ENCODE results near the gene PITPNC1.
"Not testable (repeated sequence)": the region's sequence is repeated elsewhere in the genome, so short reads cannot be mapped to it uniquely, and the experiment has no call there.

The PITPNC1 gene

DNA sequence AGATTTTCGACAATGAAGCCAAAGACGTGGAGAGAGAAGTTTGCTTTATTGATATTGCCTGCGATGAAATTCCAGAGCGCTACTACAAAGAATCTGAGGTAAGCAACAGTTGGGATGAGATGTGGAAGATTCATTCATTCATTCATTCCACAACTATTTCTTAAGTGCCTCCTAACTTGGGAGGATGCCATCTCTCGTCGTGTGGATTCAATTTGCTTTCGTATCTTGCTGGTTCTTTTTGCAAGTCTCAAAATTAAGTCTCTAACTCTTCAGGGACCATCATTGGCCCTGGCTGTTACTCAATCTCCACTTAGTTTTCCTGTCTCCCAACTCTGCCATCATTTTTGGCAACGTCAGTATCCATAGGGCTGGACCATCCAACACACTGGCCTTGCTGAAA lies 255.1 kb downstream of the PITPNC1 start:
- H3K27ac ChIP-seq: no peak overlapping the region
- no peak for DNase-seq (ENCODE audit: low read depth, low spot score)

DNA sequence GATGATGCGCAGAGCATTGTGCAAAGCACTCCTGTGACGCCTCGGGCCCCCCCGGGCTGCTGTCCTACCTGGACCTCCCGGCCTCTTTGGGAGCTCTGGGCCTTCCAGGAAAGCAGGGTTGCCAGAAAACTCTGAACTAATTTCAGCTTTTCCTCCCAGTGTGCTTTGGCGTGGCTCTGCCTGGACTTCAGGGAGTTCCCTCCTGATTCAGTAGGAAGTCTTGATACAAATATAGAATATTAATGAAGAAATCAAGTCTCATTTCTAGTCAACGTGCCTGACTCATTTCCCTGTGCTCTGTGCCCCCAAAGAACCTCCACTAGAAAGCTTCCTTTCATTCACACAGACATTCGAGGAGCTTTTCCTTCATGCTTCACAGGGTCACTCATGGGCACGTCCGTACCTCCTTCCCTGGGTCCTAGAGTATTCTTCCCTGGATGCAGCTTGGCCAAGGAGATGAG lies 256.7 kb downstream of the PITPNC1 start:
- DNase-seq (ENCODE audit: low read depth, low spot score): no peak
- no peak overlapping the region for H3K27ac ChIP-seq

DNA sequence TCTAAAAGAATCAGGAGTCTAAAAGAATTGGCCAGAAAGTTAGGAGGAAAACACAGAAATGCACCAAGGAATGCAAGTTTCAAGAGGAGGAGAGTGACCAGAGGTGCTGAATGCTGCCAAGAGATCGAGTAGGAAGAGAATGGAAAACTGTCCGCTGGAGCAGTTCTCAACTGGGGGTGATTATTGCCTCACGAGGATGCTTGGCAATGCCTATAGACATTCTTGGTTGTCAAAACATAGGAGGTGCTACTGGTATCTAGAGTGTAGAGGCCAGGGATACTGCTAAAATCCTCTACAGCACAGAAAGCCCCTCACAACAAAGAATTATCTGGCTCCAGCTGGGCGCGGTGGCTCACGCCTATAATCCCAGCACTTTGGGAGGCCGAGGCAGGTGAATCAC lies 258.6 kb downstream of the PITPNC1 start:
- no peak for DNase-seq (ENCODE audit: low read depth, low spot score)
- no peak overlapping the region for H3K27ac ChIP-seq

DNA sequence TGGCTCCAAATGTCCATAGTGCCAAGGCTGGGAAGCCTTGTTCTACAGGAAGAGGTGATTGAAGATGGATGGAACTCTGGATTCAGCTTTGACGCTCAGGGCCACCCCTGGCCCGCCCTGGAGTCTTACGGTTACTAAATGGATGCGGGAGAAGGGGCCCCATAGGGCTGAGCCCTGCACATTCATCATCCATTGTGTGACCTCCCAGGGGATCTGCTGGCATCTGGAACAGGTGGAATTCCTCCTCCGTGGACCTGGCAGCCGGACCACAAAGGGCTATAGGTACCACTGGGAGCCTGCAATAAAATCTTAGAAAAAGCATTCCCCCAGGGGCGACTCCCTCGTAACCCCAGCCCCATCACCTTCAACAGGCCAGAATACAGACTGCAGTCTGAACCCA lies 259.2 kb downstream of the PITPNC1 start:
- peak overlapping the region; percentile 74 for H3K27ac ChIP-seq
- DNase-seq (ENCODE audit: low read depth, low spot score): no peak

DNA sequence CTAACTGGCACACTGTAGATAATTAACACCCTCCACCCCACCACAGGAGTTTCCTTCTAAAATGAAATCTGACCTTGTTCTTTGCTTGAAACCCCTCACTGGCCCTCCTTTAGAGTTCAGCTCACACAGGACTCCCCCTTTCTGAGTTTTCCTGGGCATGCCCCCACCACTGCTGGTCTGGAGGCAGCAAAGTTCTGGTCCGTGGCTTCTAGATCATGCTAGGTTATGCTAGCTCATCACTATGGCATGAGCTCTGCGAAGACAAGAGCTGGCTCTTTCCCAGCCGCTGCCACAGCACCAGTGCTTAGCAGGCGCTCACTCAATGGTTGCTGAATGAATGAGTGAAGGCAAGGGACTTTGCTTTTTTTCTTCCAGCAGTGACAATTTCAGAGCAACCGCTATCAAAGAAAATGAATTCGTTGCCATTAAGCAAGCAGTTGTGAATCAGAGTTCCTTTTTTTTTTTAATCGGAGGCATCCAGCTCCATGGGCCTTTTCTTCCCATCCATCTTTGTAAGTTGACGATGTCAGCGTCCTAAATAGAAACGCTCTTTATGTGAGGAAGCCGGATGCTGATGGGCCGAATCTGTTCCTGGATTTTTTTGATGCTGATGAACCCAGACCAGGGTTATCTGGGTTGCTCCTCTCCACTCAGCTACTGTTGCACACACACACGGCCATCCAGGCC lies 259.9 kb downstream of the PITPNC1 start:
- peak overlapping the region; percentile 74 for H3K27ac ChIP-seq
- no peak for DNase-seq (ENCODE audit: low read depth, low spot score)

DNA sequence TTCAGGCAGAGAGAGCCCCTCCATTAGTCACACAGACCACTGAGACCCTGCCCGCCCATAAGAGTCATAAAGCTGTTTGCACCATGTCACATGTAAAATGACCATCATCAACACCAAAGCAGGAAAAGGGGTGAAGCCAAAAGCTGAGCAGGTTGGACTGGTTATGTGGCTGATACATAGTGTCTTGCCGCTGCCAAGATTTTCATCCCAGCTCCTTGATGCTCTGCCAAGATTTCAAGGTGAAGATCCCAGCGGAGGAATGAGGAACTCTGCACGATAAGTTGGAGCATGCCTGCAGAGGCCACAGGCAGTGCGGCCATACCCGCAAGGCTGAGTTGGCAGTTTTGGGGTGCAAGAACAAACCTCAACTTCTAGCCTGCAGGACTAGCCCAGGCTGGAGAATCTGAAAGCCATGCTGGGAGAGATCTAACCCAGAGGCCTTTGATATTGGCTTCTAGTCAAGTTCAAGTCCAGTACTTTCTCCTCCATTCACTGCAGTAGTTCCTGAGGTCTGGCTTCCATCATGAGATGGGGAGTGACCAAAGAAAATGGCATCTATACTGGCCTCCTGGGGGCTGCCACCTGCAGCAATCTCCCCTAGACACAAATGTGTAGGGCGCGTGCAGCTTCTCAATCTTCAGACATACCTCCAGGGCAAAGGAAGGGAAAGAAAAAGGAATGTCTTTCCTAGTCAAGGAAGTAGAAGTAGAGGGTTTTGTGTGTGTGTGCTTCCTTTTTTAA lies 261.0 kb downstream of the PITPNC1 start:
- peak overlapping the region; percentile 74 for H3K27ac ChIP-seq
- peak; percentile 99 for DNase-seq (ENCODE audit: low read depth, low spot score)

DNA sequence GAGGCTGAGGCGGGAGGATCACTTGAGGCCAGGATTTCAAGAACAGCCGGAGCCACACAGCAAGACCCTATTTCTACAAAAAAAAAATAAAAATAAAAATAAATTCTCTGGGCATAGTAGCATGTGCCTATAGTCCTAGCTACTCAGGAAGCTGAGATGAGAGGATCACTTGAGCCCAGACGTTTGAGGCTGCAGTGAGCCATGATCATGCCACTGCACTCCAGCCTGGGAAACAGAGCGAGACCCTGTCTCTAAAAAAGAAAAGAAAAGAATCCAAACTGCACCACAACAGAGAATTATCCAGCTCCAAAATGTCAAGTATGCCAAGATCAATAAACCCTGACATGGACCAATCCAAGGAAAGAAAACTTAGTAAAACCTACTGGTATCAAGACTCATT lies 261.8 kb downstream of the PITPNC1 start:
- no peak for DNase-seq (ENCODE audit: low read depth, low spot score)

DNA sequence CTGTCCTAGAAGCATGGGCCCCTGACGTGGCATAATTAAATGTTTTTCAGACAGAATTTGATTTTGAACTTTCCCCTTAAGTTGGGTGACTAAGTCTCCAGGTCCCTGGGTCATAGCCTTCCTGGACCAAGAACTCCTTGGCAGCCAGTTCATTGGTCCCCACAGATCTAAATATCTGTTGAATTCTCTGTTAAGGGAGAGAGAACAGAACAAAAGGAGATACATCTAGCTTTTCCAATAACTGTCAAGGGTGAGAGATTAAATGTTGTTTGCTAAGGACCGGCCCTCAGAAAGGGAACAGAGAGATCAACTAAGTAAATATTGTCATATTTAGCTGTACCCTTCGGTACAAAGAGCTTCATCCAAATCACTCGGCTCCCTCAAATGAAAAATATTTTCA lies 262.5 kb downstream of the PITPNC1 start:
- DNase-seq (ENCODE audit: low read depth, low spot score): no peak
- no peak overlapping the region for H3K27ac ChIP-seq

More for the DNA sequence above, 261.8 kb downstream of the PITPNC1 start:
- H3K27ac ChIP-seq: peak overlapping the region; percentile 74

DNA sequence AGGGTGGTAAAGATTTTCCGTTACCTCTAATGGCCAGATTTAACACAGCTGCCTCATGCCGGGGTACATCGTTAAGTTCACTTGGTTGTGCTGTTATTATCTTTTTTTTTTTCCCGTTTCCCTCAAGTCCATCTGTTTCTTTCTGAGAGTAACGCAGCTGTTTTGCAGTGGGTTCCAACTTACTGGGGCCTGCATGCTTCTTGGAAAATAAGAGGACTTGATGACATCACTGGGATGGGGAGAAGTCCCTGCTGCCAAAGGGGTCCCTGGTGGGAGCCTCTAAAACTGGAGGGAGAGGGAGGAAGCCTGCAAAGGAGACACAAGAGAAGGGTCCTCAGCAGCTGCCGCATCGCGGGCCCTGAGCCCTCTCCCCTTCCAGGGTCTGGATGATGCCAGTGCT lies 262.9 kb downstream of the PITPNC1 start:
- no peak for DNase-seq (ENCODE audit: low read depth, low spot score)
- no peak overlapping the region for H3K27ac ChIP-seq

DNA sequence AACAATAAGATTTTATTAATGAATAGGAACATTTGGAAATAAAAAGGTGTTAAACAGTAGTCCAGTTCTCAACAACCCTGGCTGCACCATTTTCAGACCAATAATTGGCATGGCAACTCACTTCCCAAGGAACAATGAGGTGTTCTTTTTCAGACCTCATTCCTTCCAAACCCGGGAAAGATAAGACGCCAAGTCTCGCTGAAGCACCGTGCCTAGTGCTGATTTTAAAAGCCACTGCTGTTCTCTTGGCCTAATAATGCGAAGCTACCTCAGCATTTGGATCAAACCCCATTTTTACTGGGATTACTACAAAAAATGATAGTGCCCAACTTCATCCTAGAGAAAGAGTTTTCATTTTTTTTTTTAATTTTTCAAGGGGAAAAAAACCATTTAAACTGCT lies 265.4 kb downstream of the PITPNC1 start:
- no peak overlapping the region for H3K27ac ChIP-seq
- no peak for DNase-seq (ENCODE audit: low read depth, low spot score)

DNA sequence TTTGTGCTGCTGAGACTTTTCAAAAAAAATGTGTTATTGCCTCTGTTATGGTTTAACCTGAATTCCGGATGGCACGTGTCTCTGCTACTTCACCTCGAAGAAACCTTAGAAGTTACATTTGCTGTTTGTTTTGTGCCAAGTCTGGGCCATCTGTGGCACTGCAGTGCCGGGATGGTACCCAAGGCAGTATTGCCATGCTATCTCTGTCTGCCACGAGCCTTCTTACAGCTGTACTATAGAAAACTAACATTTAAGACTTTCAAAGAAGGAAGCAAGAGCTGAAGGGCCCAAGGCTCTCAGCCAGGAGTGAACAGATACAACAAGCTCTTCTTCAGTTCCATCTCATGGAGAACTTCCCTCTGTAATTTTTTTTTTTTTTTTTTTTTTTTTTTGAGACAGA lies 267.0 kb downstream of the PITPNC1 start:
- DNase-seq (ENCODE audit: low read depth, low spot score): no peak
- H3K27ac ChIP-seq: no peak overlapping the region

DNA sequence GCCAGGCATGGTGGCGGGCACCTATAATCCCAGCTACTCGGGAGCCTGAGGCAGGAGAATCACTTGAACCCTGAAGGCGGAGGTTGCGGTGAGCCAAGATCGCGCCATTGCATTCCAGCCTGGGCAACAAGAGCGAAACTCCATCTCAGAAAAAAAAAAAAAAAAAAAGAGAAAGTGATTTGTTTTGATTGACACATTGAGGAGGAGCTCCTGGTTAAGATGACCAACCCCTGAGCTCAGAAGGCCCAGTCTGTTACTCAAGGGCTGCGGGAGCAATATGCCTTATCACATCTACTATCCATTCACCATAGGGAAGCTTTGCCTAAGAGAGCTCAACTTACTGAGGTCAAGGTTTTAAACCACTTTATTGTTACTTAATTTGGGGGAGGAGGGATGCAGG lies 268.1 kb downstream of the PITPNC1 start:
- not testable (repeated sequence) for H3K27ac ChIP-seq; DNase-seq (ENCODE audit: low read depth, low spot score)

DNA sequence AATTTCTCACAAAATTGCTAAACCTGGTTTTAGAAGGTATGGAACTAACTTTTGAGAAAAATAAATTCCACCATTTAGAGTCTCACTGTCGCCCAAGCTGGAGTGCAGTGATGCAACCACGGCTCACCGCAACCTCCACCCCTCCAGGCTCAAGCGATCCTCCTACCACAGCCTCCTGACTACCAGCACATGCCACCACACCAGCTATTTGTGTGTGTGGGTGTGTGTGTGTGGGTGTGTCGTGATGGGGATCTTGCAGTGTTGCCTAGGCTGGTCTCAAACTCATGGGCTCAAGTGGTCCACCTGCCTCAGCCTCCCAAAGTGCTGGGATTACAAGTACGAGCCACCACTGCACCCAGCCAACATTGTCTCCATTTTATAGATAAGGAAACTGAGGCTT lies 269.4 kb downstream of the PITPNC1 start:
- no peak overlapping the region for H3K27ac ChIP-seq
- no peak for DNase-seq (ENCODE audit: low read depth, low spot score)

DNA sequence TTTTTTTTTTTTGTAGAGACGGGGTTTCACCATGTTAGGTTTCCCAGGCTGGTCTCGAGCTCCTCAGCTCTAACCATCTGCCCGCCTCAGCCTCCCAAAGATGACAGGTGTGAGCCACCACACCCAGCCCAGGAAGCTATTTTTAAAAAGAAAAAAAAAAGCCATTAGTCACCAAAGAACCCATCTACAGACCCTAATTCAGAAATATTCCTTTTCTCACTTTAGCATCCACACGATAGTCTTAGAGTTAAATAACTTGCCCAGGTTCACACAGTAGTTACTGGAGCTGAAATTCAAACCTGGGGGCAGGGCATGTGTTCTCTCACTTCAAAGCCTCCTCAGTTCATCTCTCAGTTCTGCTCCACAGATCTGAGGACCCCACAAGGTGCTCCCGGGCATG lies 270.4 kb downstream of the PITPNC1 start:
- no peak overlapping the region for H3K27ac ChIP-seq
- no peak for DNase-seq (ENCODE audit: low read depth, low spot score)

DNA sequence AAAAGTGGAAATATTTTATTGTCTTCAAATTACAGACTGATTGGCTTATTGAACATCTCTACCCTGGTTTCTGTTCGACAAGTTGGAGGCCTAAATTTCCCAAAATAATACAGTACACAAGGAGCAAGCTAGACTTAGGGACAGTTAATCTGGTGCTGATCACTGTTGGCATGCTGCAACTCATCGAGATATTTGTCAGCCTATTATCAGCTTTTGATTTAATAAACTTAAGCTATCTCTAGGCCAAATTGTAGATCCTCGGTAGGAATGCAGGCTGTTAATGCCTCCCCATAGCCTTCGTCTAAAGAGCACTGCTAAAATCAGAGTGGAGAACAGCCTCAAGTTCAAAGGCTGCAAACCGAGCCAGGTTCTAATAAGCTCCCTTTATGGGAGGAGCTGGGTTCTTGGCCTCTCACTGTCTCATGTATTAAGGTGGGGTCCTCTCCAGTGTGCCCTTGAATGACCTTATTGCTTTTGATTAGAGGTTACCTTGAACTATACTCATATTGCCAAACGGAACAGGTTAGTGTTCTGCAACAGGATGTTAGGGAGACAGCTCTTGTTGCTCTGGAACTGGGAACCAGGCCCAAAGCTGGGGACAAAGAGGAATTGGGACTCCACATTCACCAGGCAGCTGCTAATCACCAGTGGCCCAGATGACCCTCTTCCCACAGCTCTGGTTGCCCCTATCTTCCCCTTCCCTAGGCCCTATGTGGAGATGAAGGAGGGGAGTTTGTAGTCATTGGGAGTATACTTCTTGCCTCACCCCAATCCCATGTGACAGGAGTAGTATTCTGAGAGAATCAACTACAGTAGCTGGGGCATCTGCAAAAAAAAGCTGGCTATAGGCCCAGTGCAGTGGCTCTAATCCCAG lies 271.2 kb downstream of the PITPNC1 start:
- DNase-seq (ENCODE audit: low read depth, low spot score): no peak
- no peak overlapping the region for H3K27ac ChIP-seq

DNA sequence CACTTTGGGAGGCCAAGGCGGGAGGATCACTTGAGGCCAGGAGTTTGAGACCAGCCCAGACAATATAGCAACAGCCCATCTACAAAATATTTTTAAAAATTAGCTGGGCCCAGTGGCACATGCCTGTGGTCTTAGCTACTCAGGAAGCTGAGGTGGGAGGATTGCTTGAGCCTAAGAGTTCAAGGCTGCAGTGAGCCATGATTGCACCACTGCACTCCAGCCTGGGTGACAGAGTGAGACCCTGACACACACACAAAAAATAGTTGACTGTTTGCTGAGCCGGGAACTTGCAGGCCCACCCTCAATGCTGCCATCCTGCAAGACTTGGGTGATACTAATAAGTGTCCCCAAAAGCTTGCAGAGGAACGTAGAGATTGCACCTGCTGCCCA lies 271.8 kb downstream of the PITPNC1 start:
- not testable (repeated sequence) for DNase-seq (ENCODE audit: low read depth, low spot score); H3K27ac ChIP-seq

DNA sequence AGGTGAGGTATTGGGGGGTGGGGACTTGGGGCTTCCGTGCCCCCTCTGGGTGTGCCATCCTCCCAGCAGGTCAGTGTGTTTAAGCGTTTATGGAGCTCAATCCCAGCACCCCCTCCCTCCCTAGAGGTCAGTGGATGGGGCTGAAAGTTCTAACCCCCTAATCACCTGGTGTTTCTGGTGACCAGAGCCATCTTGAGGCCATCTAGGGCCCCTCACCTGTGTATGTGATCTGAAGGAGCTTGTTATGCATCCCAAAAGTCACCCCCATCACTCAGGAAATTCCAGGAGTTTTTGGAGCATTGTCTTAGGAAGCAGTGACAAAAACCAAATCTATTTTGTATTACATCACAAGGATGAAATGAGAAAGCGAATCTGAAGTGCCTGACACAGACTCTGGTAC lies 272.8 kb downstream of the PITPNC1 start:
- H3K27ac ChIP-seq: no peak overlapping the region
- no peak for DNase-seq (ENCODE audit: low read depth, low spot score)

DNA sequence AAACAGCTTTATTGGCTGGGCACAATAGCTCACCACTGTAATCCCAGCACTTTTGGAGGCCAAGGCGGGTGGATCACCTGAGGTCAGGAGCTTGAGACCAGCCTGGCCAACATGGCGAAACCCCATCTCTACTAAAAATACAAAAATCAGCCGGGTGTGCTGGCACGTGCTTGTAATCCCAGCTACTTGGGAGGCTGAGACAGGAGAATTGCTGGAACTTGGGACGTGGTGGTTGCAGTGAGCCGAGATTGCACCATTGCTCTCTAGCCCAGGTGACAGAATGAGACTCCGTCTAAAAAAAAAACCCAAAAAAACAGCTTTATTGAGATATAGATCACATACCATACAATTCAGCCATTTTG lies 274.1 kb downstream of the PITPNC1 start:
- not testable (repeated sequence) for H3K27ac ChIP-seq; DNase-seq (ENCODE audit: low read depth, low spot score)

DNA sequence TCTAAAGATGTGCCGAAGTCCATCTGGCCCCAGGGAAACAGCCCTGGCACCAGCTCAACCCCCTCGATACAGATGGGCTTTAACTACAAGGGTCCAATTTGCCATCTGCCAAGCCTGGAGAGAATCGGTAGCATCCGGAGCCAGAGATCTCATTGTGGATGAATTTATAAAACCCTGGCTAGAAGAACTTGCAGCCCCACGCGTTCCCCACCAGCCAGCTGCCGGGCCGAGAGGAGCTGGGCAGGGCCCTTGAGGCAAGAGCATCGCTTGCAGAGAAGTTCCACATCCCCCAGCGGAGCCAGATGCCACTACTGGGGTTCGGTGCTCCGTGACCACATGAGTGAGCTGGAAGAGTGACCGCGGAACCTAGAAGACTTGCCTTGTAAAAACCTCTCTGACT lies 275.4 kb downstream of the PITPNC1 start:
- H3K27ac ChIP-seq: no peak overlapping the region
- DNase-seq (ENCODE audit: low read depth, low spot score): no peak

DNA sequence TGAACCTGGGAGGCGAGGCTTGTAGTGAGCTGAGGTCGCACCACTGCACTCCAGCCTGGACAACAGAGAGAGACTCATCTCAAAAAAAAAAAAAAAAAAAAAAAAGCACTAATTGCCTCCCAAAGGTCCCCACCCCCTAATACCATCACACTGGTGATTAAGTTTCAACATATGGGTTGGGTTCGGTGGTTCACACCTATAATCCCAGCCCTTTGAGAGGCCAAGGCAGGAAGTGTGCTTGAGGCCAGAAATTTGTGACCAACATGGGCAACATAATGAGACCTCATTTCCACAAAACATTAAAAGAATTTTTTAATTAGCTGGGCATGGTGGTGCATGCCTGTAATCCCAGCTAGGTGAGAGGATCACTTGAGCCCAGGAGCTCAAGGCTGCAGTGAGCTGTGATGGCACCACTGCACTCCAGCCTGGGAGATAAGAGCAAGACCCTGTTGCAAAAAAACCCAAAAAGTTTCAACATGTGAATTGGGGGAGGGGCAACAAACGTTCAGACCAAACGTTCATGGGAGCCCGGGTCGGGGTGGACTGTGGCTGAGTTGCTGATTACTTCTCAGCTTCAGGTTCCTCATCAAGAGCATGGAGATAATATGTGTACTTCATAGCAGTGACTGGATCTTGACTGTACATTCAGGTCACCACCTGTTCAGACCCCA lies 278.5 kb downstream of the PITPNC1 start:
- no peak overlapping the region for H3K27ac ChIP-seq
- DNase-seq (ENCODE audit: low read depth, low spot score): no peak

All from epithelial cell of prostate (primary cell).